ENCODE results near the gene LRRC18.

DNA sequence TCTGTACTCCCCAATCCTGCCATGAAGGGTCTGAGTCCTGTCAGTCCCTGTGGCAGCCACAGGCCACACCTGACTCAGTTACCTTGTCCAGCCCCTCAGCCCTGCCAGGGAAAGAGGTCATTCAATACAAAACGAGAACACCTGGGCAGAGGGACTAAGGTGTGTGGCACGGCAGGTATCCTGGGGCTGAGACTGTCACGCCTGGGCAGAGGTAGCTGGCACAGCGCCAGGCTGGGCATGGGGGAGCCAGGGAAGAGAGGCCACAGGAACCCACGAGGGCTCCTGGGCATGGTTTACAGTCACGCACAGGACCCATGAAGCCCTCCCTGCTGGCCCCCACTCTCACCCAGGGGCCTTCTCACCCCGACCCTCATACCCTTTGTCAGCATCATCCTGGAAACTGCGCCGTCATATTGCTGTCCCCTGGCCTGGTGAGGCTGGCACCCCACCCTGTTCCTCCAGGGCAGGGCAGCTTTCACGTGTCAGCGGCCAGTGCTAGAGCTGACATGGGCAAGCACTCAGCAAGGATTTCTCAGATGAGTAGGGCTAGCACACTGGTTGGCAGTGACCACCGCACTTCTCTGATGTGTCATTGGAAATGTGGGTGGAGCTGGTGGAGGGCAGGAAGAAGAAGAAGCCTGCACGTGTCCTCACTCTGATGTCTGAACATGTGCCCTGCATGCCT lies 42.7 kb downstream of the LRRC18 start:
- TF ChIP-seq, protein P1, sequence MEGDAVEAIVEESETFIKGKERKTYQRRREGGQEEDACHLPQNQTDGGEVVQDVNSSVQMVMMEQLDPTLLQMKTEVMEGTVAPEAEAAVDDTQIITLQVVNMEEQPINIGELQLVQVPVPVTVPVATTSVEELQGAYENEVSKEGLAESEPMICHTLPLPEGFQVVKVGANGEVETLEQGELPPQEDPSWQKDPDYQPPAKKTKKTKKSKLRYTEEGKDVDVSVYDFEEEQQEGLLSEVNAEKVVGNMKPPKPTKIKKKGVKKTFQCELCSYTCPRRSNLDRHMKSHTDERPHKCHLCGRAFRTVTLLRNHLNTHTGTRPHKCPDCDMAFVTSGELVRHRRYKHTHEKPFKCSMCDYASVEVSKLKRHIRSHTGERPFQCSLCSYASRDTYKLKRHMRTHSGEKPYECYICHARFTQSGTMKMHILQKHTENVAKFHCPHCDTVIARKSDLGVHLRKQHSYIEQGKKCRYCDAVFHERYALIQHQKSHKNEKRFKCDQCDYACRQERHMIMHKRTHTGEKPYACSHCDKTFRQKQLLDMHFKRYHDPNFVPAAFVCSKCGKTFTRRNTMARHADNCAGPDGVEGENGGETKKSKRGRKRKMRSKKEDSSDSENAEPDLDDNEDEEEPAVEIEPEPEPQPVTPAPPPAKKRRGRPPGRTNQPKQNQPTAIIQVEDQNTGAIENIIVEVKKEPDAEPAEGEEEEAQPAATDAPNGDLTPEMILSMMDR (IDR thresholded peaks at IDR 0.05; ENCODE audit: insufficient read depth, low read length), result no peak
- no peak for TF ChIP-seq POLR2AphosphoS5 (IDR thresholded peaks at IDR 0.05; ENCODE audit: low read depth)

Measured in HL-60 (cell line).